PC-3 (cell line): ENCODE measurements around the gene DUSP5.

Source experiments
- CTCF ChIP-seq: fragments of 300-600 bp; sonication (generic); conservative IDR thresholded peaks from 2 replicates; pipeline ENCODE4 v1.5.1; 2017; ENCODE audit warnings: antibody characterized with exemption, low read depth, mild to moderate bottlenecking, low read length
- EZH2 ChIP-seq: fragments of 300-600 bp; sonication (generic); IDR thresholded peaks from one replicate; pipeline ENCODE4 v1.6.1; 2017; ENCODE audit warnings: antibody characterized with exemption, mild to moderate bottlenecking, low read length; ENCODE audit not compliant: unreplicated experiment

- no peak for TF ChIP-seq EZH2
- TF ChIP-seq CTCF: no peak
Measured at GRCh38 chr10:110490640-110491039, 7.1 kb upstream of the DUSP5 start.
